Testis (tissue), 3 donors: ENCODE measurements around the gene SPEM2. TPM values are rescaled to one million over a fixed set of nuclear protein-coding genes. Genes with fewer than 3 reads are reported as not detected.

Experiments used
- DNase-seq: peaks from one replicate; pipeline ENCODE4 v3.0.0-alpha.2; 2019
- H3K27ac ChIP-seq, 2 donors: fragments of 200-600 bp; sonication (generic); one replicate each; pipeline ENCODE4 v1.5.1; 2019
- H3K27me3 ChIP-seq: fragments of 200-600 bp; sonication (generic); one replicate; pipeline ENCODE4 v1.5.1; 2019
- H3K36me3 ChIP-seq: fragments of 200-600 bp; sonication (generic); one replicate; pipeline ENCODE4 v1.5.1; 2017; ENCODE audit warnings: low read depth; ENCODE audit errors: missing control alignments
- H3K4me1 ChIP-seq: fragments of 200-600 bp; sonication (generic); one replicate; pipeline ENCODE4 v1.5.1; 2019
- H3K4me3 ChIP-seq, 2 donors: fragments of 200-600 bp; sonication (generic); one replicate each; pipeline ENCODE4 v1.5.1; 2017 to 2019
- H3K9me3 ChIP-seq: fragments of 200-600 bp; sonication (generic); one replicate; pipeline ENCODE4 v1.5.1; 2017
- CTCF ChIP-seq, 3 experiments: fragments of 450-650 bp in 2 of 3; fragments of 200-600 bp in 1 of 3; sonication (generic) in 1 of 3; IDR thresholded peaks; one replicate each; pipeline ENCODE4 v1.5.1; 2016 to 2019; ENCODE audit warnings: antibody characterized with exemption in 3 of 3, mild to moderate bottlenecking in 2 of 3, moderate library complexity in 1 of 3
- POLR2A ChIP-seq: fragments of 450-650 bp; IDR thresholded peaks from one replicate; pipeline ENCODE4 v1.6.1; 2017; ENCODE audit warnings: antibody characterized with exemption, mild to moderate bottlenecking, moderate library complexity
- WGBS, 2 donors: methylation state at CpG; one replicate each; pipeline ENCODE4 v1.1.5; 2018; 5-methylcytosine and 5-hydroxymethylcytosine counted together
- intact Hi-C: fragments of 100-400 bp; cut with DNase I; formaldehyde crosslinking; loops from one replicate; pipeline ENCODE4 v1.15.1; 2023; ENCODE audit warnings: low total_unique reads
- polyA plus RNA-seq: library from polyadenylated mRNA; stranded (reverse); fragments of 350-450 nt; fragmentation: Illumina TruSeq; extraction: RNeasy Lipid Tissue Mini Kit (QIAGEN cat#74804); gene quantifications from one replicate; pipeline ENCODE4 v1.2.3, GENCODE V29; 2014; ENCODE audit warnings: low read depth, low replicate concordance; ENCODE audit not compliant: insufficient read depth
- total RNA-seq, 2 donors: library from RNA; depleted of rRNA; stranded (reverse); fragments of >200 nt; gene quantifications; one replicate each; pipeline ENCODE4 v1.2.3, GENCODE V29; 2016

SPEM2 gene
- total and polyA plus RNA-seq, 3 donors from 2014 or later = 41.4 to 202 (median 111) TPM

GRCh38 chr17:7388856-7389255, 36.6 kb upstream of the SPEM2 start:
- no peaks in the 10 kb centered on the region for H3K9me3 ChIP-seq
- H3K4me3 ChIP-seq = no peak overlapping the region
- no peaks in the 10 kb centered on the region for H3K27me3 ChIP-seq
- intact Hi-C loops = no loop called here
- 98% methylated on average over 10 of the region's 10 CpGs; no CpG with 5 or more reads in 1 of the 2 donors for WGBS, 2 donors
- H3K27ac ChIP-seq = no peak overlapping the region
- DNase-seq = no peak
- peaks cover 13% of the 10 kb centered on the region for H3K4me1 ChIP-seq
- H3K36me3 ChIP-seq = no peaks in the 10 kb centered on the region
- TF ChIP-seq CTCF (IDR thresholded peaks at IDR 0.05) = no peak
- no peak for TF ChIP-seq POLR2A

GRCh38 chr17:7389924-7390910, 35.2 kb upstream of the SPEM2 start:
- Histone ChIP-seq H3K27me3 (no peaks in the 10 kb centered on the region), H3K27ac (no peak overlapping the region), H3K9me3 (no peaks in the 10 kb centered on the region), H3K4me3 (no peak overlapping the region), H3K36me3 (no peaks in the 10 kb centered on the region), H3K4me1 (peaks cover 13% of the 10 kb centered on the region)
- intact Hi-C loops = no loop called here
- no peak for TF ChIP-seq POLR2A
- no peak for TF ChIP-seq CTCF (IDR thresholded peaks at IDR 0.05)
- no peak for DNase-seq
- WGBS, 2 donors = 83 to 85% methylated on average over 11 to 19 of the region's 19 CpGs

- no peak for DNase-seq
- H3K4me1 ChIP-seq = peaks cover 15% of the 10 kb centered on the region
- H3K9me3 ChIP-seq = no peaks in the 10 kb centered on the region
- H3K27me3 ChIP-seq = no peaks in the 10 kb centered on the region
- no peak overlapping the region for H3K4me3 ChIP-seq
- H3K27ac ChIP-seq = no peak overlapping the region
- TF ChIP-seq POLR2A (no peak), CTCF (IDR thresholded peaks at IDR 0.05) (no peak)
- 72 to 84% methylated on average over 2 of the region's 2 CpGs for WGBS, 2 donors
- no peaks in the 10 kb centered on the region for H3K36me3 ChIP-seq
- intact Hi-C loops = no loop called here
Observed at GRCh38 chr17:7391307-7391706, 34.1 kb upstream of the SPEM2 start.

- H3K27ac ChIP-seq = no peak overlapping the region
- TF ChIP-seq POLR2A (no peak), CTCF (IDR thresholded peaks at IDR 0.05) (no peak)
- H3K36me3 ChIP-seq = no peaks in the 10 kb centered on the region
- WGBS, 2 donors = 62 to 68% methylated on average over 14 to 42 of the region's 42 CpGs
- H3K4me3 ChIP-seq = no peak overlapping the region
- no peaks in the 10 kb centered on the region for H3K9me3 ChIP-seq
- no peaks in the 10 kb centered on the region for H3K27me3 ChIP-seq
- DNase-seq = no peak
- peaks cover 15% of the 10 kb centered on the region for H3K4me1 ChIP-seq
- intact Hi-C loops = no loop called here
Observed at GRCh38 chr17:7392696-7393612, 32.5 kb upstream of the SPEM2 start.
